Suprapubic skin (tissue), 4 donors: ENCODE results near the gene STYX.

ENCODE experiments used
- CTCF ChIP-seq, 2 donors: fragments of 200-600 bp in 1 of 2; fragments of 450-650 bp in 1 of 2; sonication (generic) in 1 of 2; IDR thresholded peaks; one replicate each; pipeline ENCODE4 v1.5.1; 2016 to 2019; ENCODE audit warnings: antibody characterized with exemption in 2 of 2, mild to moderate bottlenecking in 1 of 2, moderate library complexity in 1 of 2
- EP300 ChIP-seq: sonication (generic); formaldehyde crosslinking; IDR thresholded peaks from one replicate; pipeline ENCODE4 v1.6.1; 2017; ENCODE audit warnings: antibody characterized with exemption
- POLR2A ChIP-seq, 2 donors: fragments of 450-650 bp; IDR thresholded peaks; one replicate each; pipeline ENCODE4 v1.6.1; 2017; ENCODE audit warnings: antibody characterized with exemption in 2 of 2, mild to moderate bottlenecking in 2 of 2, moderate library complexity in 2 of 2
- POLR2AphosphoS5 ChIP-seq, 3 donors: sonication (generic); formaldehyde crosslinking; IDR thresholded peaks; one replicate each; pipeline ENCODE4 v1.6.1; 2017; ENCODE audit warnings: antibody characterized with exemption in 3 of 3

- TF ChIP-seq POLR2AphosphoS5 (IDR thresholded peaks at IDR 0.05) (no peak), CTCF (IDR thresholded peaks at IDR 0.05) (no peak), POLR2A (IDR thresholded peaks at IDR 0.05) (no peak), EP300 (no peak)
These were observed 78.1 kb downstream of the STYX start for GRCh38 chr14:52808101-52808500.
